HG03354 (cell line): ENCODE results near the gene RASSF1.

Experiments
- ATAC-seq: cut with Tn5 transposase; IDR thresholded peaks from one replicate; pipeline ENCODE4 v1.9.1; 2021; ENCODE audit warnings: mild to moderate bottlenecking; ENCODE audit not compliant: unreplicated experiment, poor library complexity, severe bottlenecking

RASSF1 gene

DNA sequence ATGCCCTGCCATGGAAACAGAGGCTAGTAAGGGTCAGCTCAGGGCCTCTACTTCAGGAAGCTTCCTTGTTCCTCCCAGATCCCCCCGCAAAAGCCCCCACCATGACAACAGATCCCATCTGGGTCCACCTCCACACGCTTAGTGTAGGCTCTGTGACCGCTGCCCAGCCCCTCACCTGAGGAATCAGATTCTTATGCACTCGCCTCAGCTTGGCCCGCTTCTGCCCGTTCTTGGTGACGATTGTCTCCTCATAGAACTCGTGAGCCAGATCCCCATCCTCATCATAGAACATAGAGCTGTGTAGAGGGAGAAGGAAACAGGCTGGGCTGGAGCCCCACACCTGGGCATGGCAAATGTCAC lies 14.5 kb downstream of the RASSF1 start:
- no peak for ATAC-seq

DNA sequence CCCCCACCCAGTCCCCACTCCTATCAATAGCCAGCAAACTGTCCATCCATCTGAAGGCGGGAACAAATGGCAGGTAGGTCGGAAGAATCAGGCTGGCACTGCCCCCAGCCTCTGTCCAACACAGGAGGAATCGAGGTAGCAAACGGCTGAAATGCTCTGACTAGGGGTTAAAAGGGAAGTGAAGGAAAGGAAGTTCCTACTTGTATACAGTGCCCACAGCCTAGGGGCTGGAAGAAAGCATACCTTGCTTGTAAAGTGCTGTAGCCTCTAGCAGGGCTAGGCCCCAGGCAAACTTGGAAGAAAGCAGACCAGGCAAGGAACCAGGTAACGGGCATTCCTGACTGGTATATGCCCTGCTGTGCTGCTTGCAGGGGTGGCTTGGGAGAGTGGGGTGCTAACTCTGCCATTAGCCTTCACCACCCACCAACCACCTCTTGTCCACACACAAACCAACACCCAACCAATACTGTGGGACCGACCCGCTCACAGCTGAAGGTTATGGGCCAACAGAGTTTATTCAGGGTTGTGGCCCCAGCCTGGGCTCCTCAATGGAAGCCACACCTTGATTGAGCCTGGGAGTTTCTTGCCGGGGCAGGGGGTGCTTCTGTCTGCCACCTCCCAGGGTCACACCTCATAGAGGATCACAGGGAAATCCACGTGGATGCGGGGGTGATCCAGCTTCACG lies 15.0 kb downstream of the RASSF1 start:
- no peak for ATAC-seq

DNA sequence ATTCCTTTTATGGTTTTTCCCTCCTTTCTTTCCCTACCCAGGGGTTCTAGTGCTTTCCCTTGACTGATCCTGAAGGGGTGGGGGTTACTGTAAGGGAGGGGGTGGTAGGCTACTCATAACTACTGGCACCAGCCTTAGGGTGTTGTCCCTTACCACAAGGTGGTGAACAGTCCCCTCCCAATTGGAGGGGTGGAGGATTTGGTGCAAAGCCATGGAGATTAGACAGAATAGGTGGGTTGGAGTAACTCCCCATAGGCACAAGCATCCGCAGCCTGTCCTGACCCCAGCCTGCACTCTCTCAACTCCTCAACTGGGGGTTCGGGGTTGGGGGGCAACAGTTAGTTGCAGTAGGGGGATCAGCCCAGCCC lies 15.5 kb downstream of the RASSF1 start:
- no peak for ATAC-seq

DNA sequence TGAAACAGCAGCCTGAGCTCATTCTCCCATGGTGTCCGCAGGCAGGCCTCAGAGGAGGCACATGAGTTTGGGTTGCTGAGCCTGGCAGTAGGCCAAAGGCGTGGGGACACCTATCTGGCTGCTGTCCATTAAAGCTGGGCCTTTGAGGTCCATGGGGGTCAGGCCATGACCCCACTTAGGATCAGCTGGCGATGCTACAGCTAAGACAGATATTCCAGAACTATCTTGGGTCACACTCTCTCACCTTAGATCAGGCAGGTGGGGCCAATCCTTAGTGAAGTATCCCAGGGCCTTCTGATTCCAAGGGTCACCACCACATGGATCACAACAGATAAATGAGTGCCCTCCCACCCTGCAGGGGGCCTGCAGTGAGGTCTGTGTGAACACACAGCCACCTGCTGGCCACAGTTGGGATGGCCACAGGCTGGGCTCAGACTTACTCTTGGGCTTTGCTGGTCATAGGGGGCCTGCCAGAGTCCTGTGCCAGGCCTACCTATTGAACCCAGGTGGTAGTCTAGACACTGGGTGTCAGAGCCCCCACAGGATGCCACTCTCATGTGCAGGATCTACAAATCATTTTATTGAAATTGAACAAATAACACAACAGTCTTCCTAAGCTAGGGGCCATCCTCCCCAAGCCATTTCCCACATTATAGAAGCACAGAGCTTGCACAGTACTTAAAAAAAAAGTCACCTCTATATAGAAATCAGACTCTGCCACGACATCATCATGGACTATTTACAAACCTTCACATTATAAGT lies 16.1 kb downstream of the RASSF1 start:
- no peak for ATAC-seq

DNA sequence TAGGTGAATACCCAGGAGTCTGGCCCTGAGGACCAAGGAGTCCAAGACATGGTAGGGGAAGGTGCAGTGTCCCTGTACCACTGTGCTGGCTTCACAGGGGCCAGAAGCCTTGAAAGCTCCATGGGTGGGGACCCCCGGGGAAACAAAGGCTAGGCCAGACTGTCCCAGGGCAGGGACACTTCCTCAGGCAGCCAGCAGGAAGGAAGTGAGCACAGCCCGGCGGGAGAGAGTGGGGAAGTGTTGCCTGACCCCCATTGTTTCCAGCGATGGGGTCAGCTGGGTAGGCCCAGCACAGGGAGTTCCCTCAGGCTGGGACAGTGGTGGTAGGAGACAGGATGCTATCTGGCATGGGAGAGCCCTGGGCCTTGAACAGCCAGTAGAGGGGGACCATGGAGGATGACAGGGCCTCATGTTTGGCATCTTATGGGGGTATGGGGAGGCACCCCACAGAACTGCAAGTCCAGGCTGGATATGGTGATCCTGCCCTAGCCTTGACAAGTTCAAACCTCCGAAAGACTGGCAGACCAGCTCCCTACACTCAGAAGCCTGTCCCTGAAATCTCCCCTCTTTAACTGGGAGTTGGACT lies 16.9 kb downstream of the RASSF1 start:
- ATAC-seq, result no peak

DNA sequence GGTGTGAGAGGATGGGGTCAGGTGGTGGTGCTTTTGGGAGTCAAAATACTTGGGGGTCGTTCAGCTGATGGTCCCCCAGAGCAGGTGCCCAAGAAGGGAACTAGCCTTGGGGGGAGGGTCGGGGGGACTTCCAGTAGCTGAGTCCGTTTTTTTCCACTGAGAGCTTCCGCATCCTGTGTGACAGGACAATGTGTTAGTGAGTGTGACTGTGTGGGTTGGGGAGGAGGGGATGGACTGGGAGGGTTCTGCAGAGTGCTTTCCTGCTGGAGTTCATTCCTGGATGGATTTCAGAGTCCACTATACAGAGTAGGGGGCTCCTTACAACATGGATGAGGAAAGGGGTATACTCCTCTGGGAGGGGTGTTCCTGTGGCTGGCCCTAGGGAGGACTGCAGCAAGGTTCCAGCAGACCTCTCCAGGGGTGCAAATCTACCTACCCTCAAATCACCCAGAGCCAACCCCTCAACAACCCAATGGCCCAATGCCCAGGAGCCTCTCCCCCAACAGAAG lies 17.5 kb downstream of the RASSF1 start:
- no peak for ATAC-seq

DNA sequence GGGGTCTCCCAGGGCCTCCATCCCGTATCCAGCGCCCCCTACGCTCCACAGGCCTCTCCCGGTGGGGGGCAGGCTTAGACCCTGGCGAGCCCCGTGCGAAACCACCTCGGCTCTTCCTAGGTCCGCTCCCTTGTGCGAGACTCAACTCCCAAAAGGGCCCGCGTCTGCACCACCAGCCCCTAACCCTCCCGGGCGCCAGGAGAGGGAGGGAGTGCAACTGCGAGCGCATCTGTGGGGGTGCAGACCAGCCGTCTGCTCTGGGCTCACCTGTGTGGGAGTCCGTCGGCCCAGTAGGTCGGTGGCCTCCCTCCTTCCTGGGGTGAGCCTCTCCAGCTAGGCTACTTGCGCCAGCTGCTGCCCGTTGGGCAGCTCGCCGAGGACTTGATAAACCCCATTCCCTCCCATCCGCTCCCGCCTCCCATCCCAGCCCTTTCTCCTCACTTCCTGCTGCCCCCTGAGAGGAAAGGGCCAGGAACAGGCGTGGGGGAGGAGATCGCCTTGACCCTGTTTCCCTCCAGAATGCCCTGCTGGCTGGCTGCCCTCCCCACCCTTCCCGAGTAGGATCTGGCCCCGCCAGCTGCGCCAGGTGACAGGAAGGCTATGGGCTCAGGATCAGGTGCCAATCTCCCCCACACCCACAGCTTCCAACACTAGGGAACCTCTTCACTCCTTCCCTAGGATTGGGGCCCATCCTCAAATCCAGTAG lies 18.1 kb downstream of the RASSF1 start, which contains the start of gene HYAL2:
Gene HYAL2 (minus strand): TSS at position 360 of the 706 bp plus-strand sequence. CDS start 2,256 bp downstream, outside the sequence.
- no peak for ATAC-seq

DNA sequence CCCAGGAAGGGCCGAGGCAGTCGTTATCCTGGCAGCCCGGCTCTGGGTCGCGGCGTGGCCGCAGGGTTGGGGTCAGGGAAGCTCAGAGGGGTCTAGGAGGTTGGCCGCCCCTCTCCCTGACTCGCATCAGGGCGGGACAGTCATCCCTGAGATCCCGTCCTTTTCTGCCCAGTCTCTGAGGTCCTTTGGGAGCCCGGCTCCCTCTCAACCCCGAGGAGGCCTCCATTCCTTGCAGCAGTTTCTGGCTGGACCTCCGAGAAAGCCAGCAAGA lies 18.6 kb downstream of the RASSF1 start:
- no peak for ATAC-seq

DNA sequence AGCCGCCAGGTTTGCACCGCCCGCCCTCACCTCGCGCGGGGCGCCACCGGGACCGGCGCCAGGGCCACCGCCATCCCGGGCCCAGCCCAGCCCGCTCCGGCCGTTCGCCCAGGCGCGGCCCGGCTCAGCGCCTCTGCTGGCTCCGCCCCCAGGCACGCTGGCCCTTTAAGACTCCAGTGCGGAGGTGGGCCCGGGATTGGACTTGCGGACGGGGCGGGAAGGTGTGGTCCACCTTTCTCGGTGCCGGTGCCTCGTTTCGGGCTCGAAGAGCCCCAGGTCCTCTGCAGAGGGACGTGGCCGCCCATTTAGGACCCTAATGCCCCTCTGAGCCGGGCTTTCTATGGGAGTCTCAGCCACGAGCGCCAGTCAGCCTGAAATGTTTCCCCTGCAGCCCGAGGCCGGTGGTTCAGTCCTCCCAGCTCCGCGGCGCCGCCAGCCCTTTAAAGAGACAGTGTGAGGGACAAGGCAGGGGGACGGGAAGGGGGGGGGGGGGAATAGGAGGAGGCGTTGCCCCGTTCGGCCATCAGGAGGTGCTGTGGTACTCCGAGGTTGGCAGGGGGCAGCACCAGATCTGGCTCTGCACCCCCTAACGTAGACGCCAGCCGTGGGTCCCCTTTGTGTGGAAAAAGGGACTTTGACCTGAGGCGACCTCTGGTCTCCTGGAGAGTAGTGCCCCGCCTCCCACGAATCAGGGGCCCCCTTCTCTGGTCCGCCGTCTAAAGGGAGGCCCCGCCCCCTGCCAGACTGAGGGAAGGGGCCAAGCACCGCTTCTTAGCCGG lies 19.1 kb downstream of the RASSF1 start:
- ATAC-seq, result peak; percentile 82

DNA sequence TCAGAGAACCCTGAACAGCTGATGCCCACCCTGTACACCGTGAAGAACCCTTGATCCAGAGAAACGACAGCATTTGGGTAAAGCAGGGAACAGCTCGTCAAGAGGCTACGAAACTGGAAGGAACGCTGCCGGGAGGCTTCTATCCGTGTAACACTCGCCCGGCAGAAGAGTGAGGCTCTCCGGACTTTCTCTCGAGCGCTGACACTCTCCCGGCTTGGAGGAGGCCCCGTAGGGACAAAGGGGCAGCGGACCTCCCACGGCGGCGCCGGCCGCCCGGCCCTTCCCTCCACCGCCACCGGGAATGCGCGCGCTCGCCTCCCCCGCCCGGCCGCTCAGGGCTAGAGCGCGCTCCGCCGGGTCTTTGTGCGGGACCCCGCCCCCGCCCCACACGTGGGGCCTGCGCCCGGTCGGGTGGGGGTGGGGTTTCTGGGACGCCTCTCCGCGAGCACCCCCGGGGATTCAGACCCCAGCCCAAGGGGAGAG lies 19.7 kb downstream of the RASSF1 start:
- peak; percentile 53 for ATAC-seq

DNA sequence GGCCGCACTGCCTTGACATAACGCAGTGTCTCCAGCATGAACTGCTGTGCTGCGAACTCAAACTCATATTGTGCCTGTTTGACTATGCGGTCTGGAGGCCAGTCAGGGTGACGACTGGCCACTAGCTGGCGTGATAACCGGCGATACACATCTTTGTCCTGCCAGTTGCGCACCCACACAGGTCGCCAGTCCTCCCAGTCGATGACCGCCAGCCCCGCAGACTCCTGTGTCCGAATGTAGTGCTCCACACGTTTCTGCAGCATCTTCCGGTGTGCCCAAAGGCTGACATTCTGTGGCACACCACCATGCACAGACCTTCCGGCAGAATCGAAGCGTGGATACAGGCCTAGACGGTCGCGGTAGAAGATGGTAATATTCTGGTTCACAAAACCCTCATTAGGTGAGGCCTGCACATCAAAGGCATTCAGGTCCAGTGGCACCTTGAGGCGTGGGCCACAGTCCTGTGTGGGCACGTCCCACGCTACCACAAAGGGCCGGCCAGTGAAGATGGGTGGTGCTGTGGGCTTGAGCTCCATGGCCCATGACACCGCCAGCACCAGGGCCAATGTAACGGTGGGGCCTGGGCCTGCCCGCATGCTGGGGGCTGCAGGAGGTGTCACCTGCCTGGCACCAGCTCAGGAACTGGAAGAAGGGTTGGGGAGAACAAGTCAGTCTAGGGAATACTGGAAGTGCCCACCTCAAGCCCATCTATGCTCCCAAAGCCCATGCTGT lies 20.6 kb downstream of the RASSF1 start:
- ATAC-seq, result no peak

DNA sequence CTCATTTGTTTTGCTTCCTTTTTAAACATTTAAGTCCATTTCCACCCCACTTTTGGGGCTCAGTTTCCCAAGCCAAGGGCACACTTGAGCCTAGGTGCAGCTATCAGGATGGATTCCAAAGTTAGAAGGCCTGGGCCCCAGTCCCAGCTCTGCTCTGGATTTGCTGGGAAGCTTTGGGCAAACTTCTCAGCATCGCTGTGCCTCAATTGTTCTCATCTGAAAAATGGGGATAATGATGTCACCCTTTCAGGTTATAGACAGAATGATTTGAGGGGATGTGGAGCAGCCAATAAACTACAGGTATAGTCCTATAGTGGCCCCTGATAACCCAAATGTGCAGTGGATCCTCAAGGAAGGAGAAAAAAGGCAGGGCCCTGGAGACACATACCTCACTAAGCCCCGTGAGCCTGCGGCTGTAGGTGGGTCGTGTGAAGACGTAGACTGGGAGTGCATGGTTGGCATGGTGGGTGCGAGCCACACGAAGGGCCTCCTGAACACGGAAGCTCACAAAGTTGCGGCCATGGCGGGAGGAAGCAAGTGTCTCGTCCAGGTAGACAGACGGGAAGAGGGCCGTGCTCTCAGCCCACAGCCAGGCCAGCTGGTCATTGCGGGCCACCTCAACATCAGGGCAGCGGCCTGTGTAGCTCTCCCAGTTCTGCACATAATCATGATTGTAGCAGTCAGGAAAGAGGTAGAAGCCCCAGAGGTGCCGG lies 21.3 kb downstream of the RASSF1 start:
- ATAC-seq, result no peak

DNA sequence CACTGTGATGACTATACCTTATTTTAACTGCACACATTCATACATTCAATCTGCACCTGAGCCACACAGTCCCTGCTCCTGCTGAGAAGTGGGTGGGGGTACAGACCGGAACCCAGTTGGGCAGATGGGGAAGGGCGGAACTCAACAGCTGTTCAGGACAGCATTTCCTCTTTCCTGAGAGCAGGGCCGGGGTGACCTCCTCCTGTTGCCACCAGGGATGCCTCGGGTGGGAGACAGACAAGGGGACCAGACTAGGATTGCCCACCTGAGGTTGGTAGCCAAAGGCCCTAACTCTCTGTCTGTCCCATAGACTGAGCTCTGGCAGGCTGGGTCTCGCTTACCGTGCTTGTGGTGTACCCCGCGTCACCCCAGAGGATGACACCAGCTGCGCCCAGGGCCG lies 22.0 kb downstream of the RASSF1 start:
- ATAC-seq, result no peak

DNA sequence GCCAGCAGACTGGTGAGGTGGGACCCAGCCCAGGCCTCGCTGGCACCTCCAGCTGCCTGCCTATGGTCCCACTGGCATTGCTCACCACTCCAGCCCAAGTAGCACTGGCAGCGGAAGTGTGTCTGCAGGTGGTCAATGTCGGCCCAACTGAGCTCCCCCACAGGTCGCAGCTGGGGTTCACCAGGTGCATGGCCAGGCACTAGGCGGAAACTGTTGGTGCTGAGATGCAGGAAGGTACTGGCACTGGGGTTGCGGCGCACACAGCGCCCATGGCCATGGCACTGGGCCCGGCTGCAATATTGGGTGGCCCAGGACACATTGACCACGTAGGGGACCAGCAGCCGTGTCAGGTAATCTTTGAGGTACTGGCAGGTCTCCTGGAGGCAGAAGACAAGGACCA lies 22.5 kb downstream of the RASSF1 start:
- ATAC-seq, result no peak

DNA sequence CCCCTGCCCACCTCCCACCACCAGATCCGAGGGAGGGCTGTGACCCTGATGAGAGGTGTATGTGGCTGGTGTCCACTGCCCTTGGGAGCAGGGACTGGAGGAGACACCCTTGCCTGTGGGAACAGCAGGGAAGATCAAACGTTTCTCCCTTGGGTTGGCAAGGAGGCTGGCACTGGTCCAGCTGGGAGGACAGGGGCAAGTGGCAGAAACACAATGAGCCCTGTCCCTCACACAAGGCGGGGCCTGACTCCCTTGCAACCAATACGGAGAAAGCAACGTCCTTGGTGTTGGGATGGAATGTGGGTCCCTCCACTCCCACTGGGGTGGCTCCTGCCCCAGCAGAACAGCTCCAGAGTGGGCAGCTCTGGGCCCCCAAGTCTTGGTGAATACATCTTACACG lies 23.3 kb downstream of the RASSF1 start:
- ATAC-seq, result no peak

DNA sequence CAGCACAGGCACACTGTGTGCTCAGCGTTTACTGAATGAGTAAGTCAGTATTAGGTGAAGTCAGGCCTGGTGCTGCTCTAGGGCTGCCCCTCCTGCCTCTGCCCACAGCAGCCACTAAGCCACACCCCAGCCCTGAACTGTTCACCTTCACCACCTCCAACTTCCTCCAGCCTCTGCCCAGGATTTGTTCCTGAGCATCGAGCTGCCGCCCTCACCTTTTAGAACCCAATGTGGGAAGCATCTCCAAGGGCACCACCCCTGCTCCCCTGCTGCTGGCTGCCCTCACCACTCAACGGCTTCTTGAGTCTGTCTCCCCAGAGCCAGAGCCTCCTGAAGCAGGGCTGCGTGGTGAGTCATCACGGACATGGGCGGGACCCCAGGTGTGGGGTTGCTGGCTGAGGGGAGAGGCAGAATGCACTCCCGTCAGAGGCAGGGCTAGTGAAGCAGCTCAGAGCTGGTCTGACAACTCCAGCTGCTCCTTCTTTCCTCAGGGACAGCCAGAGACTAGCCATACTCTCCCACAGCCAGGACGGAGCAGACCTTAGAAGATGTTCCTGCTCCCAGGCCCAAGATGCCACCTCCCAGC lies 23.9 kb downstream of the RASSF1 start:
- no peak for ATAC-seq

DNA sequence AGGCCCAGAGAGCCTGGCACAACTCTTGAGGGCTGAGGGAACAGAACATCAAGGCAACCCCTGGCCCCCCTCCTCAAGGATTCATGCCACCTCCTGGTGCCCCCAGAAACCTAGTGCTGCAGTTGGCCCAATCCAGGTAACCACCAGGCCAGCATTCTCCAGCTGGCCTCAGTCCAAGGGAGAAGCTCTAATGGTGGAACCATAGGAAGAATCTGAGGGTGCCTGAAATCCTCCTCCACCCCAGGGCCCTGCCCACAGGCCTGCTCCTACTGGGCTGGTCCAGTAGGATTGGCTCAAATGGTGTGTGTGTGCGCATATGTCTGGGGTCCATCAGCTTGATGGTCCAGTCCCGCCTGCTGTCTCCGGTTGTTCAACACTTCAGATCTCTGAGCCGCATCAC lies 25.8 kb downstream of the RASSF1 start:
- no peak for ATAC-seq

DNA sequence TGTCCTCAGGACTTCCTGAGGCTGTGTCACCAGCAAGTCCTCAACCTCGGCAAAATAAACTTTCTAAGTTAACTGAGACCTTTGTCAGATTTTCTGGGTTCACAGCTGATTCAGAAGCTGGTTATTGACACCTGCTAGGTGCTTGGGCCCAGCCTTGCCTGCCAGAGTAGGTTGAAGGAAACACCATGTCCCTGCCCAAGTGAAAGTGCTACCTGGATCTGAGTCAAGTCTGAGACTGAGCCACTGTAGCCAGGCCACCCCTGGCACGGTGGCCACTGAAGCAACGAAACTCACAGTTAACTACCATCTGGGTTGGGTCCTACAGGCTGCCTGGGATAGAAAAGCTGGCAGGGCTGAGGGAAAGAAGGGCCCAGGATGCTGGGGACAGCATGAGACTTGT lies 26.3 kb downstream of the RASSF1 start:
- ATAC-seq, result no peak
